SK-N-SH treated with all-trans-retinoic acid at 6 μM for 48 hours (cell line): ENCODE results near the gene THAP12.

Source experiments
- ATAC-seq: fragments of 200-7000 bp; cut with Tn5 transposase; 3 replicates; pipeline ENCODE4 v1.9.1; 2020; ENCODE audit warnings: mild to moderate bottlenecking, moderate library complexity
- ARNTL ChIP-seq: fragments of 450-650 bp; formaldehyde crosslinking; IDR thresholded peaks from 2 replicates; pipeline ENCODE4 v1.5.0; 2020; ENCODE audit warnings: low read depth, mild to moderate bottlenecking, moderate library complexity, borderline replicate concordance
- CSDC2 ChIP-seq: fragments of 250-450 bp; sonication (Bioruptor Pico); IDR thresholded peaks from 2 replicates; pipeline ENCODE4 v1.5.0; 2020; ENCODE audit warnings: mild to moderate bottlenecking, moderate library complexity
- GLIS3 ChIP-seq: fragments of 250-450 bp; sonication (Bioruptor Pico); IDR thresholded peaks from 2 replicates; pipeline ENCODE4 v1.5.0; 2020; ENCODE audit warnings: mild to moderate bottlenecking, moderate library complexity
- ISL1 ChIP-seq: fragments of 250-450 bp; sonication (Bioruptor Pico); IDR thresholded peaks from 2 replicates; pipeline ENCODE4 v2.1.2; 2022; ENCODE audit warnings: mild to moderate bottlenecking, moderate library complexity
- OSR1 ChIP-seq: fragments of 250-450 bp; sonication (Bioruptor Pico); IDR thresholded peaks from 2 replicates; pipeline ENCODE4 v1.8.0; 2022; ENCODE audit warnings: moderate library complexity, mild to moderate bottlenecking, inconsistent platforms
- RARB ChIP-seq: fragments of 250-450 bp; sonication (Bioruptor Pico); IDR thresholded peaks from 2 replicates; pipeline ENCODE4 v1.8.0; 2021; ENCODE audit warnings: mild to moderate bottlenecking, moderate library complexity
- SNAI2 ChIP-seq: fragments of 250-450 bp; sonication (Bioruptor Pico); IDR thresholded peaks from 2 replicates; pipeline ENCODE4 v1.5.0; 2020; ENCODE audit warnings: mild to moderate bottlenecking, moderate library complexity
- TCF4 ChIP-seq: fragments of 250-450 bp; sonication (Bioruptor Pico); IDR thresholded peaks from 2 replicates; pipeline ENCODE4 v1.8.0; 2021; ENCODE audit warnings: mild to moderate bottlenecking, moderate library complexity, borderline replicate concordance
- ZFP3 ChIP-seq: fragments of 250-450 bp; sonication (Bioruptor Pico); IDR thresholded peaks from 2 replicates; pipeline ENCODE4 v1.5.0; 2020; ENCODE audit warnings: mild to moderate bottlenecking, moderate library complexity
- ZFP30 ChIP-seq: fragments of 450-650 bp; formaldehyde crosslinking; IDR thresholded peaks from 2 replicates; pipeline ENCODE4 v1.5.0; 2022; ENCODE audit warnings: mild to moderate bottlenecking, moderate library complexity
- ZNF565 ChIP-seq: fragments of 450-650 bp; formaldehyde crosslinking; conservative IDR thresholded peaks from 2 replicates; pipeline ENCODE4 v1.5.0; 2020; ENCODE audit warnings: low read depth, mild to moderate bottlenecking, moderate library complexity
- ZNF8 ChIP-seq: fragments of 450-650 bp; formaldehyde crosslinking; IDR thresholded peaks from 2 replicates; pipeline ENCODE4 v1.5.0; 2020; ENCODE audit warnings: mild to moderate bottlenecking, moderate library complexity
- TF ChIP-seq, protein P1 (sequence below): fragments of 250-450 bp; sonication (Bioruptor Pico); IDR thresholded peaks from 2 replicates; pipeline ENCODE4 v1.8.0; 2021; ENCODE audit warnings: low read depth, mild to moderate bottlenecking, moderate library complexity, borderline replicate concordance
- TF ChIP-seq, protein P2 (sequence below): fragments of 250-450 bp; sonication (Bioruptor Pico); IDR thresholded peaks from 2 replicates; pipeline ENCODE4 v1.5.0; 2020; ENCODE audit warnings: mild to moderate bottlenecking, moderate library complexity
- TF ChIP-seq, protein P3 (sequence below): fragments of 250-450 bp; sonication (Bioruptor Pico); IDR thresholded peaks from 2 replicates; pipeline ENCODE4 v1.5.1; 2020; ENCODE audit warnings: low read depth, mild to moderate bottlenecking, moderate library complexity
- TF ChIP-seq, protein P4 (sequence below): fragments of 250-450 bp; sonication (Bioruptor Pico); IDR thresholded peaks from 2 replicates; pipeline ENCODE4 v1.5.1; 2021; ENCODE audit warnings: mild to moderate bottlenecking, moderate library complexity

Gene THAP12

DNA sequence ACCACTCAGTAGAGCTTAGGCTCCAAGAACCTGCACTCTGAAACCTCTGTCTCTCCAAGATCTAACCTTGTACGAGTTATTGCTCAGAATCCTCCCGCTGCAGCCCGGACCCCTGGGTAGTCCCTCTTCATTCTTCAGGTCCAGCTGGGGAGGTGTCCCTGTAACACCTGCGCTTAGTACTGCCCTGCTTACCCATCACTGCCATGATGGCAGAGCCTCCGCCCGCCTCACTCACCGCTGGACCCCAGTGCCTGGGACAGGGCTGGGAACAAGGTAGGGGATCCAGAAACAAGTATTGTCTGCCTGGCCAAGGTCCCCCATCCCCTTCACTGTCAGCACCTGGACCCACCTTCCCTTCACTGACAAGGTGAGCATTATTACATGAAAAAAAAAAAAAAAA lies 50.3 kb downstream of the THAP12 start (continued):
- TF ChIP-seq, protein P1, sequence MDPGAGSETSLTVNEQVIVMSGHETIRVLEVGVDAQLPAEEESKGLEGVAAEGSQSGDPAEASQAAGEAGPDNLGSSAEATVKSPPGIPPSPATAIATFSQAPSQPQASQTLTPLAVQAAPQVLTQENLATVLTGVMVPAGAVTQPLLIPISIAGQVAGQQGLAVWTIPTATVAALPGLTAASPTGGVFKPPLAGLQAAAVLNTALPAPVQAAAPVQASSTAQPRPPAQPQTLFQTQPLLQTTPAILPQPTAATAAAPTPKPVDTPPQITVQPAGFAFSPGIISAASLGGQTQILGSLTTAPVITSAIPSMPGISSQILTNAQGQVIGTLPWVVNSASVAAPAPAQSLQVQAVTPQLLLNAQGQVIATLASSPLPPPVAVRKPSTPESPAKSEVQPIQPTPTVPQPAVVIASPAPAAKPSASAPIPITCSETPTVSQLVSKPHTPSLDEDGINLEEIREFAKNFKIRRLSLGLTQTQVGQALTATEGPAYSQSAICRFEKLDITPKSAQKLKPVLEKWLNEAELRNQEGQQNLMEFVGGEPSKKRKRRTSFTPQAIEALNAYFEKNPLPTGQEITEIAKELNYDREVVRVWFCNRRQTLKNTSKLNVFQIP (CRISPR knock-in tag), result no peak

DNA sequence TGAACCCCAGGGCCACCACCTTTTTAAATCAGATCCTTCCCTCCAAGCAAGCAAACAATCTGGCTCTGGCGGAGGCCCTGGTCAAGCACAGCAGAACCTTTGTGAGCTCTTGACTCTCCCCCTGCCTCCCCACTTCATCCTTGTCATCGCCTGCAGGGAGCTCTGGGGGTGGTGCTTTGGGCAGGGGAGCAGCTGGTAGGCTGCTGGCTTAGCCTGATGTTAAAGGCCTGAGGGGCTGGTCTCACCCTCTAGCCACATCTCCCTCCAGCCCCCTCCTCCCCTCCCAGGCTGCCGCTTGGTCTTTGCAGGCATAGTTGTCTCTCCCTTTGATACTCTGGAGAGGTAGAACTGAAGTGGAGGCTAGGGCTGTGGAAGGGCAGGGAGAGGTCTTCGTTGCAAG lies 50.9 kb downstream of the THAP12 start:
- TF ChIP-seq, protein P2, sequence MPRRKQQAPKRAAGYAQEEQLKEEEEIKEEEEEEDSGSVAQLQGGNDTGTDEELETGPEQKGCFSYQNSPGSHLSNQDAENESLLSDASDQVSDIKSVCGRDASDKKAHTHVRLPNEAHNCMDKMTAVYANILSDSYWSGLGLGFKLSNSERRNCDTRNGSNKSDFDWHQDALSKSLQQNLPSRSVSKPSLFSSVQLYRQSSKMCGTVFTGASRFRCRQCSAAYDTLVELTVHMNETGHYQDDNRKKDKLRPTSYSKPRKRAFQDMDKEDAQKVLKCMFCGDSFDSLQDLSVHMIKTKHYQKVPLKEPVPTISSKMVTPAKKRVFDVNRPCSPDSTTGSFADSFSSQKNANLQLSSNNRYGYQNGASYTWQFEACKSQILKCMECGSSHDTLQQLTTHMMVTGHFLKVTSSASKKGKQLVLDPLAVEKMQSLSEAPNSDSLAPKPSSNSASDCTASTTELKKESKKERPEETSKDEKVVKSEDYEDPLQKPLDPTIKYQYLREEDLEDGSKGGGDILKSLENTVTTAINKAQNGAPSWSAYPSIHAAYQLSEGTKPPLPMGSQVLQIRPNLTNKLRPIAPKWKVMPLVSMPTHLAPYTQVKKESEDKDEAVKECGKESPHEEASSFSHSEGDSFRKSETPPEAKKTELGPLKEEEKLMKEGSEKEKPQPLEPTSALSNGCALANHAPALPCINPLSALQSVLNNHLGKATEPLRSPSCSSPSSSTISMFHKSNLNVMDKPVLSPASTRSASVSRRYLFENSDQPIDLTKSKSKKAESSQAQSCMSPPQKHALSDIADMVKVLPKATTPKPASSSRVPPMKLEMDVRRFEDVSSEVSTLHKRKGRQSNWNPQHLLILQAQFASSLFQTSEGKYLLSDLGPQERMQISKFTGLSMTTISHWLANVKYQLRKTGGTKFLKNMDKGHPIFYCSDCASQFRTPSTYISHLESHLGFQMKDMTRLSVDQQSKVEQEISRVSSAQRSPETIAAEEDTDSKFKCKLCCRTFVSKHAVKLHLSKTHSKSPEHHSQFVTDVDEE, result no peak
- TF ChIP-seq ZNF8 (CRISPR knock-in tag), result no peak
- TF ChIP-seq, protein P3, sequence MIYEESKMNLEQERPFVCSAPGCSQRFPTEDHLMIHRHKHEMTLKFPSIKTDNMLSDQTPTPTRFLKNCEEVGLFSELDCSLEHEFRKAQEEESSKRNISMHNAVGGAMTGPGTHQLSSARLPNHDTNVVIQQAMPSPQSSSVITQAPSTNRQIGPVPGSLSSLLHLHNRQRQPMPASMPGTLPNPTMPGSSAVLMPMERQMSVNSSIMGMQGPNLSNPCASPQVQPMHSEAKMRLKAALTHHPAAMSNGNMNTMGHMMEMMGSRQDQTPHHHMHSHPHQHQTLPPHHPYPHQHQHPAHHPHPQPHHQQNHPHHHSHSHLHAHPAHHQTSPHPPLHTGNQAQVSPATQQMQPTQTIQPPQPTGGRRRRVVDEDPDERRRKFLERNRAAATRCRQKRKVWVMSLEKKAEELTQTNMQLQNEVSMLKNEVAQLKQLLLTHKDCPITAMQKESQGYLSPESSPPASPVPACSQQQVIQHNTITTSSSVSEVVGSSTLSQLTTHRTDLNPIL (CRISPR knock-in tag), result no peak
- no peak for TF ChIP-seq ISL1 (CRISPR knock-in tag)
- ATAC-seq, result no peak

DNA sequence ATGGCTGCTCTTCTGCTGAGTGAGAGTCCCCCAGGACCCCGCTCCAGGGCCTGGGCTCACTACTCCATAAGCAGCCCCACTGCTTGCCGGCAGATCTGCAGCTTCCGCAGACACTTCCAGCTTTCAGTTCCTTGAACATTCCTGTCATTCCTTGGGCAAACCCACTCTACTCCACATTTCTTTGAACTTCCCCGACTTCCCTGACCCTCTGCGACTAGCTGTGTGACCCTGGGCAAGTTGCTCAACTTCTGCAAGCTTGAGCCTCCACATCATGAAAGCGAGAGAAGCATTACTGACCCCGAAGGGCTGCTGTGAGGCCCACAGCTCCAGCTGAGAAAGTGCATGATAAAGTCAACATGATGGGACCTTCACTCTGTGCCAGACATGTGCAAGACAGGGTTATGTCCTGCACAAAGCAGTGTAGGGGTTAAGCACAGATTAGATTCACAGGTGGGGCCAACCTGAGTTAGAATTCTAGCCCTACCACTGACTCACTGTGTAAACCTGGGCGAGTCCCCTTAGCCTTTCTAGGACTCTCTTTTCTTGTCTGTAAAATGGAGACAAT lies 51.8 kb downstream of the THAP12 start:
- TF ChIP-seq, protein P1 (CRISPR knock-in tag), result no peak
- no peak for TF ChIP-seq TCF4 (CRISPR knock-in tag)
- TF ChIP-seq, protein P4, sequence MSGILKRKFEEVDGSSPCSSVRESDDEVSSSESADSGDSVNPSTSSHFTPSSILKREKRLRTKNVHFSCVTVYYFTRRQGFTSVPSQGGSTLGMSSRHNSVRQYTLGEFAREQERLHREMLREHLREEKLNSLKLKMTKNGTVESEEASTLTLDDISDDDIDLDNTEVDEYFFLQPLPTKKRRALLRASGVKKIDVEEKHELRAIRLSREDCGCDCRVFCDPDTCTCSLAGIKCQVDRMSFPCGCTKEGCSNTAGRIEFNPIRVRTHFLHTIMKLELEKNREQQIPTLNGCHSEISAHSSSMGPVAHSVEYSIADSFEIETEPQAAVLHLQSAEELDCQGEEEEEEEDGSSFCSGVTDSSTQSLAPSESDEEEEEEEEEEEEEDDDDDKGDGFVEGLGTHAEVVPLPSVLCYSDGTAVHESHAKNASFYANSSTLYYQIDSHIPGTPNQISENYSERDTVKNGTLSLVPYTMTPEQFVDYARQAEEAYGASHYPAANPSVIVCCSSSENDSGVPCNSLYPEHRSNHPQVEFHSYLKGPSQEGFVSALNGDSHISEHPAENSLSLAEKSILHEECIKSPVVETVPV (CRISPR knock-in tag), result no peak
- no peak for TF ChIP-seq ARNTL (CRISPR knock-in tag)
- TF ChIP-seq OSR1 (CRISPR knock-in tag), result no peak
- TF ChIP-seq RARB, result no peak
- TF ChIP-seq, protein P3 (CRISPR knock-in tag), result no peak
- TF ChIP-seq GLIS3 (CRISPR knock-in tag), result no peak
- TF ChIP-seq ZFP3, result no peak
- TF ChIP-seq ZNF8 (CRISPR knock-in tag), result no peak
- TF ChIP-seq ZFP30 (CRISPR knock-in tag), result no peak
- no peak for TF ChIP-seq ISL1 (CRISPR knock-in tag)
- no peak for TF ChIP-seq CSDC2 (CRISPR knock-in tag)
- TF ChIP-seq SNAI2 (CRISPR knock-in tag), result no peak
- no peak for TF ChIP-seq ZNF565 (CRISPR knock-in tag)
- ATAC-seq, result no peak

DNA sequence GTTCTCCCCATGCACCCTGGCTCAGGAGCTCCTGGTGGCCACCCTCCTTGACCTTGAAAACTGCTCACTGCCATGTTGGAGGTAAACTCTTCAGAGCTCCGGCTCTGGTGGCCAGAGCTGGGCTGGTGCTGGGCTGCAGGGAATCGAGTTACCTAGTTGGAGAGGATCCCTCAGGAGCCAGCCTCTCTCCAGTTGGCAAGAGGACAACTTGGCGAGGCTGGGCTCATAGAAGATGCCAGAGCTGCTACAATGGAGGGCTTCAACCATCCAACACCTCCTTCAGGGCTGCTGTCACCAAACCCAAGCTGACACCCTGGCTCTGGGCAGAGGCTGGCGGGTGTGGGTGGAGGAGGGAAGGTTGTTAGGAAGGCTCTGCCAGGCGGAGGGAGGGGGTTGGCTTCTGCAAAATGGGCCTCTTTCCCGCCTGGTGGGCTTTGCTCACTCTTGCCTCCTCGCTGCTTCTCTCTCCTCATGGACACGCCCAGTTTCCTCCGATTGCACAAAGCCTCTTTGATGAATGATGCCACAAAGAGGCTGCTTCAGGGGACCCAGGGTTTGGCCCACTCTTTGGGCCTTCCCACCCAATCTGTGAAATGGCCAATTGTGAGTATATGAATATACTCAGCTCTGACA lies 53.1 kb downstream of the THAP12 start:
- ATAC-seq, result no peak; the same call in 1 of the 3 replicates
- TF ChIP-seq ARNTL (CRISPR knock-in tag), result no peak
- TF ChIP-seq, protein P4 (CRISPR knock-in tag), result no peak
